SU-DHL-6 (cell line): ENCODE measurements around the gene ADGRD2.

ENCODE experiments used
- H2AFZ ChIP-seq: fragments of 200-600 bp; sonication (generic); 2 replicates; pipeline ENCODE4 v1.6.1; 2014; ENCODE audit warnings: low read depth, mild to moderate bottlenecking, moderate library complexity, mixed read lengths, antibody characterized with exemption, low read length; ENCODE audit not compliant: severe bottlenecking
- H3F3A ChIP-seq: fragments of 200-600 bp; shearing (Covaris generic); 2 replicates; pipeline ENCODE4 v1.6.0; 2016; ENCODE audit warnings: antibody characterized with exemption, mild to moderate bottlenecking; ENCODE audit not compliant: insufficient read depth
- H3K27ac ChIP-seq: fragments of 200-600 bp; sonication (generic); 2 replicates; pipeline ENCODE4 v1.5.1; 2016; ENCODE audit warnings: low read depth, mild to moderate bottlenecking, low read length, moderate library complexity, mixed read lengths
- H3K27me3 ChIP-seq: fragments of 200-600 bp; sonication (generic), shearing (Covaris generic); 2 replicates; pipeline ENCODE4 v1.6.0; 2014; ENCODE audit warnings: mild to moderate bottlenecking, low read length
- H3K36me3 ChIP-seq: fragments of 200-600 bp; sonication (generic); 2 replicates; pipeline ENCODE4 v1.6.1; 2014; ENCODE audit warnings: mild to moderate bottlenecking, low read length, mixed read lengths
- H3K4me2 ChIP-seq: fragments of 300-600, 200-600 bp; shearing (Covaris generic), sonication (generic); 2 replicates; pipeline ENCODE4 v1.6.0; 2014; ENCODE audit warnings: low read length, low read depth, mild to moderate bottlenecking; ENCODE audit not compliant: poor library complexity, severe bottlenecking
- H3K4me3 ChIP-seq: fragments of 200-600 bp; sonication (generic); 2 replicates; pipeline ENCODE4 v1.5.1; 2014; ENCODE audit warnings: antibody characterized with exemption, low read length, mild to moderate bottlenecking, mixed read lengths; ENCODE audit not compliant: insufficient read depth, poor library complexity, severe bottlenecking
- H3K79me2 ChIP-seq: fragments of 200-600 bp; sonication (generic); 2 replicates; pipeline ENCODE4 v1.6.1; 2014; ENCODE audit warnings: mild to moderate bottlenecking, low read length, moderate library complexity; ENCODE audit not compliant: insufficient read depth
- H3K9ac ChIP-seq: fragments of 200-600 bp; sonication (generic); 2 replicates; pipeline ENCODE4 v1.7.0; 2014; ENCODE audit warnings: mild to moderate bottlenecking, low read length
- H3K9me2 ChIP-seq: fragments of 200-600 bp; sonication (generic); replicated peaks from 2 replicates; pipeline ENCODE4 v1.6.1; 2014; ENCODE audit warnings: low read length; ENCODE audit not compliant: insufficient read depth
- H3K9me3 ChIP-seq: fragments of 200-600 bp; sonication (generic); 2 replicates; pipeline ENCODE4 v1.6.1; 2014; ENCODE audit warnings: low read length, mixed read lengths; ENCODE audit not compliant: insufficient read depth
- H4K20me1 ChIP-seq: fragments of 200-600 bp; sonication (generic); 2 replicates; pipeline ENCODE4 v1.6.1; 2014; ENCODE audit warnings: low read depth, mild to moderate bottlenecking, antibody characterized with exemption, low read length, moderate library complexity, mixed read lengths
- CTCF ChIP-seq: fragments of 200-600 bp; sonication (generic); IDR thresholded peaks from one replicate; pipeline ENCODE4 v1.5.1; 2017; ENCODE audit warnings: antibody characterized with exemption, mild to moderate bottlenecking, low read length, moderate library complexity; ENCODE audit not compliant: insufficient read depth, poor library complexity, severe bottlenecking
- EZH2phosphoT487 ChIP-seq: fragments of 200-600 bp; sonication (generic), shearing (Covaris generic); conservative IDR thresholded peaks from 2 replicates; pipeline ENCODE4 v1.6.1; 2018; ENCODE audit warnings: mild to moderate bottlenecking, antibody characterized with exemption, low read length, moderate library complexity, mixed read lengths

Gene ADGRD2

GRCh38 chr9:124477211-124477647, 27.0 kb downstream of the ADGRD2 start:
- H3K27ac ChIP-seq: no peak overlapping the region
- H4K20me1 ChIP-seq: no peaks in the 10 kb centered on the region
- no peak for TF ChIP-seq EZH2phosphoT487
- TF ChIP-seq CTCF: no peak
- no peaks in the 10 kb centered on the region for H3K9me2 ChIP-seq
- H2AFZ ChIP-seq: no peak overlapping the region
- H3K36me3 ChIP-seq: no peaks in the 10 kb centered on the region
- H3K27me3 ChIP-seq: no peaks in the 10 kb centered on the region
- H3F3A ChIP-seq: no peaks in the 10 kb centered on the region
- no peak overlapping the region for H3K4me2 ChIP-seq
- no peaks in the 10 kb centered on the region for H3K79me2 ChIP-seq
- H3K4me3 ChIP-seq: no peak overlapping the region
- H3K9me3 ChIP-seq: no peaks in the 10 kb centered on the region
- no peak overlapping the region for H3K9ac ChIP-seq

- H3K4me2 ChIP-seq: no peak overlapping the region
- H2AFZ ChIP-seq: no peak overlapping the region
- no peaks in the 10 kb centered on the region for H3K36me3 ChIP-seq
- H3F3A ChIP-seq: no peaks in the 10 kb centered on the region
- no peaks in the 10 kb centered on the region for H3K79me2 ChIP-seq
- no peak overlapping the region for H3K27ac ChIP-seq
- no peaks in the 10 kb centered on the region for H3K9me2 ChIP-seq
- no peak overlapping the region for H3K9ac ChIP-seq
- no peaks in the 10 kb centered on the region for H4K20me1 ChIP-seq
- no peak overlapping the region for H3K4me3 ChIP-seq
- H3K9me3 ChIP-seq: no peaks in the 10 kb centered on the region
- TF ChIP-seq CTCF (no peak), EZH2phosphoT487 (no peak)
- no peaks in the 10 kb centered on the region for H3K27me3 ChIP-seq
Observed at GRCh38 chr9:124477648-124478285, 27.5 kb downstream of the ADGRD2 start.

DNA sequence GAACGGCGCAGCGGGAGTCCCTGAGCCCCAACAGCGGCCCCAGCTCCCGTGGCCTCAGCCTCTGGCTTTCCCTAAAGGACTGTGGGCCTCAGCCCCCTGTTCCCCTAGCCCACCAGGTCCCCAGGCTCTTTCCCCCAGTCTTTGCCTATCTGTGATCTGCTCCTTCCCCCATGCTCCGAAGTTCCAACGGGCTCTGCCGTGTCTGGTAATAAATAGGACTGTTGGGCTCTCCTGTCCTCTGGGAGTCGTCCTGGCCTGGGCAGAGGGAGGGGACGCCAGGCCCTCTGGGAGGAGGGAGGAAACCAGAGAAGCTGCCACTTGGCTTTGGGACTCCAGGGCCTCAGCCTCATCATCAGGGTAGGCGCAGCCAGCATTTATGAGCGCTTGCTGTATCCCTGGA, 28.1 kb downstream of the ADGRD2 start:
- Histone ChIP-seq H4K20me1 (no peaks in the 10 kb centered on the region), H3K9ac (no peak overlapping the region), H3K9me3 (no peaks in the 10 kb centered on the region), H3K4me2 (no peak overlapping the region), H3K36me3 (no peaks in the 10 kb centered on the region), H3K27me3 (no peaks in the 10 kb centered on the region), H3F3A (no peaks in the 10 kb centered on the region), H3K27ac (no peak overlapping the region), H3K9me2 (no peaks in the 10 kb centered on the region), H3K79me2 (no peaks in the 10 kb centered on the region), H2AFZ (no peak overlapping the region), H3K4me3 (no peak overlapping the region)
- TF ChIP-seq CTCF (no peak), EZH2phosphoT487 (no peak)
